Measurements from ENCODE around the gene ZBTB42. TPM values are rescaled to one million over a fixed set of nuclear protein-coding genes. Genes with fewer than 3 reads are reported as not detected.

Gene ZBTB42
- total and polyA plus RNA-seq, 9 donors: 0.42 to 18.7 (median 3.7) TPM

DNA sequence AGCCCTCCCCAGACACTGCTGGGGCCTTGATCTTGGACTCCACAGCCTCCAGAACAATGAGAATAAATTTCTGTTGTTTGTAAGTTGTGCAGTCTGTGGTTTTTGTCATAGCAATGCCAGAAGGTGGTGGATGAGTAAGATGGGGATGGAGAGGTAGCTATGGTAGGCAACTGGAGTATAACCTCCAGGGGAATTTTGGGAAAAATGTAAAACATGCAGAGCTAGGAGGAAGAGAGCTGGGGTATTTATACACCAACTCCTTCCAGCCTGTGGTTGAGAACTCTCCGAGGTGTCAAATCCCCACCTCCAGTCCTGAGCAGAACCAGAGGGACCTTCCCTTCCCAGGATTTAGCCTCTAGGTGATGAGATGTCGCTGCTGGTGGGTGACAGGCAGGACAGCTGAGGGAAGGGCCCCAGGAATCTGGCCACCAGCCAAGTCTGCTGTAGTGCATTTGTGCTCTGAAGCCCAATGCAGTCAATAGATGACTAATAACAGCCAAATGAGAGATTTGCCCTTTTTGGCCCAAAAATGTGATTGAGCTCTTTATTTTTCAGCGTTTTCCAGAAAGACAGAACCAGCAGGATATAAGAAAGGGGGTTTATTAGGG, 45.0 kb downstream of the ZBTB42 start:
- DNase-seq: no peak

DNA sequence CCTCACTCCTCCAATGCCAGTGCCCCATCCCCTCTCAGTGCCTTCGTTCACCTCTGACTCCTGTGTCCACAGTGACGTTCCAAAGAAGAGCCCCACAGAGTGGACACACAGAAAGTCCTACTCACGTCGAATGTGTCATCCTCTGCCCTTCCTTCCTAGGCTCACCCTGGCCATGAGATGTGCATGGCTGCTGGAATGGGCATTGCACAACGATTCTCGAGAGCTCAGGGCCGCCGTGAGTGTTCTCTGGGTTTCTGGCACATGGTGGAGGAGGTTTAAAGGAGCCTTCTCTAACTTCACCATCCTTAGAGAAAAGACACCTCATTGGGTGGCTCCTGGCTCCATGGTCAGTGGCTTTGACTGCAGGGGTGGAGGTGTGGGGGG, 51.4 kb downstream of the ZBTB42 start:
- Histone ChIP-seq H3K27ac (no peak overlapping the region), H3K36me3 (no peaks in the 10 kb centered on the region), H3K4me3 (no peak overlapping the region), H3K4me1 (ENCODE audit: insufficient read depth) (no peaks in the 10 kb centered on the region), H3K9me3 (no peaks in the 10 kb centered on the region), H3K27me3 (no peaks in the 10 kb centered on the region)
- WGBS, 3 donors: 53 to 68% (median 63%) methylated on average over 8 of the region's 8 CpGs
- peak in 1 of 5 donors; percentile 1 for DNase-seq
- intact Hi-C loops (cut with DNase I): no loop called here
- TF ChIP-seq EP300 (IDR thresholded peaks at IDR 0.05): no peak
- TF ChIP-seq POLR2A (IDR thresholded peaks at IDR 0.05): no peak
- TF ChIP-seq, protein P1, sequence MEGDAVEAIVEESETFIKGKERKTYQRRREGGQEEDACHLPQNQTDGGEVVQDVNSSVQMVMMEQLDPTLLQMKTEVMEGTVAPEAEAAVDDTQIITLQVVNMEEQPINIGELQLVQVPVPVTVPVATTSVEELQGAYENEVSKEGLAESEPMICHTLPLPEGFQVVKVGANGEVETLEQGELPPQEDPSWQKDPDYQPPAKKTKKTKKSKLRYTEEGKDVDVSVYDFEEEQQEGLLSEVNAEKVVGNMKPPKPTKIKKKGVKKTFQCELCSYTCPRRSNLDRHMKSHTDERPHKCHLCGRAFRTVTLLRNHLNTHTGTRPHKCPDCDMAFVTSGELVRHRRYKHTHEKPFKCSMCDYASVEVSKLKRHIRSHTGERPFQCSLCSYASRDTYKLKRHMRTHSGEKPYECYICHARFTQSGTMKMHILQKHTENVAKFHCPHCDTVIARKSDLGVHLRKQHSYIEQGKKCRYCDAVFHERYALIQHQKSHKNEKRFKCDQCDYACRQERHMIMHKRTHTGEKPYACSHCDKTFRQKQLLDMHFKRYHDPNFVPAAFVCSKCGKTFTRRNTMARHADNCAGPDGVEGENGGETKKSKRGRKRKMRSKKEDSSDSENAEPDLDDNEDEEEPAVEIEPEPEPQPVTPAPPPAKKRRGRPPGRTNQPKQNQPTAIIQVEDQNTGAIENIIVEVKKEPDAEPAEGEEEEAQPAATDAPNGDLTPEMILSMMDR (IDR thresholded peaks at IDR 0.05): no peak

More for the DNA sequence above, 45.0 kb downstream of the ZBTB42 start:
- intact Hi-C loops (cut with DNase I): no loop called here
- Histone ChIP-seq H3K36me3 (no peaks in the 10 kb centered on the region), H3K27me3 (no peaks in the 10 kb centered on the region), H3K4me1 (ENCODE audit: insufficient read depth) (peaks cover 5% of the 10 kb centered on the region), H3K27ac (no peak overlapping the region), H3K4me3 (no peak overlapping the region), H3K9me3 (no peaks in the 10 kb centered on the region)
- TF ChIP-seq, protein P1 (IDR thresholded peaks at IDR 0.05): no peak
- TF ChIP-seq EP300 (IDR thresholded peaks at IDR 0.05): no peak
- TF ChIP-seq POLR2A (IDR thresholded peaks at IDR 0.05): no peak
- WGBS, 3 donors: 81 to 88% (median 85%) methylated on average over 3 of the region's 3 CpGs

Other genes starting within 250 kb of the ZBTB42 start
- gene C14orf180, start 221.3 kb upstream of the ZBTB42 start, total RNA-seq: under 1 TPM in 5 of 7 donors, not detected in 2; 0.12 to 0.40 (median 0.13) TPM
- under 1 TPM; 0.12 to 0.35 TPM for gene C14orf180, start 221.3 kb upstream of the ZBTB42 start, polyA plus RNA-seq
- gene TMEM179, start 196.3 kb upstream of the ZBTB42 start, total RNA-seq: under 1 TPM in 1 of 7 donors, not detected in 6; 0.30 TPM
- under 1 TPM; 0.19 to 0.22 TPM for gene TMEM179, start 196.3 kb upstream of the ZBTB42 start, polyA plus RNA-seq
- 10 to 100 TPM; 15.1 to 40.7 (median 22.2) TPM for gene INF2, start 111.5 kb upstream of the ZBTB42 start, total RNA-seq
- 10 to 100 TPM in 1 of 2 donors, 1 to 10 TPM in 1; 6.3 to 18.4 TPM for gene INF2, start 111.5 kb upstream of the ZBTB42 start, polyA plus RNA-seq
- 1 to 10 TPM; 2.6 to 9.8 (median 3.8) TPM for gene ADSS1, start 76.9 kb upstream of the ZBTB42 start, total RNA-seq
- gene ADSS1, start 76.9 kb upstream of the ZBTB42 start, polyA plus RNA-seq: 1 to 10 TPM; 4.1 to 4.9 TPM
- 100 to 1,000 TPM in 3 of 7 donors, 10 to 100 TPM in 4; 85.7 to 385 (median 91.6) TPM for gene SIVA1, start 48.0 kb upstream of the ZBTB42 start, total RNA-seq
- gene SIVA1, start 48.0 kb upstream of the ZBTB42 start, polyA plus RNA-seq: 100 to 1,000 TPM in 1 of 2 donors, 1 to 10 TPM in 1; 2.4 to 249 TPM
- gene AKT1, start 5.4 kb upstream of the ZBTB42 start, total RNA-seq: 100 to 1,000 TPM in 4 of 7 donors, 10 to 100 TPM in 3; 58.1 to 105 (median 103) TPM
- gene AKT1, start 5.4 kb upstream of the ZBTB42 start, polyA plus RNA-seq: 10 to 100 TPM; 53.9 to 72.6 TPM
- 10 to 100 TPM in 4 of 7 donors, 1 to 10 TPM in 3; 3.0 to 22.7 (median 11.7) TPM for gene CEP170B, start 64.2 kb downstream of the ZBTB42 start, total RNA-seq
- gene CEP170B, start 64.2 kb downstream of the ZBTB42 start, polyA plus RNA-seq: 1 to 10 TPM; 1.9 to 5.1 TPM
- gene PLD4, start 123.8 kb downstream of the ZBTB42 start, total RNA-seq: 1 to 10 TPM in 4 of 7 donors, under 1 TPM in 2, not detected in 1; 0.32 to 3.2 (median 1.4) TPM
- under 1 TPM; 0.12 to 0.48 TPM for gene PLD4, start 123.8 kb downstream of the ZBTB42 start, polyA plus RNA-seq
- 10 to 100 TPM in 3 of 7 donors, 1 to 10 TPM in 4; 1.1 to 15.6 (median 3.9) TPM for gene AHNAK2, start 177.3 kb downstream of the ZBTB42 start, total RNA-seq
- 10 to 100 TPM in 1 of 2 donors, under 1 TPM in 1; 0.94 to 24.6 TPM for gene AHNAK2, start 177.3 kb downstream of the ZBTB42 start, polyA plus RNA-seq
- gene CLBA1, start 184.7 kb downstream of the ZBTB42 start, total RNA-seq: 10 to 100 TPM in 2 of 7 donors, 1 to 10 TPM in 5; 3.5 to 15.7 (median 9.6) TPM
- gene CLBA1, start 184.7 kb downstream of the ZBTB42 start, polyA plus RNA-seq: 1 to 10 TPM; 6.4 to 6.7 TPM
- 1 to 10 TPM; 6.3 to 9.4 (median 7.6) TPM for gene CDCA4, start 220.0 kb downstream of the ZBTB42 start, total RNA-seq
- gene CDCA4, start 220.0 kb downstream of the ZBTB42 start, polyA plus RNA-seq: 1 to 10 TPM; 2.9 to 7.3 TPM

Data from ovary (tissue), 9 donors.